Fibroblast of lung (primary cell): ENCODE measurements around the gene CYP4F11. TPM values are rescaled to one million over a fixed set of nuclear protein-coding genes. Genes with fewer than 3 reads are reported as not detected.

Experiments used
- DNase-seq, 2 donors: peaks; one replicate each; pipeline versions ENCODE4 v3.0.0 to v3.0.0-alpha.2; 2010; ENCODE audit warnings: low read depth in 2 of 2
- H2AFZ ChIP-seq: 2 replicates; pipeline ENCODE4 v1.5.1; 2012; ENCODE audit warnings: low read length, control low read depth, inconsistent platforms
- H3K27ac ChIP-seq: 2 replicates; pipeline ENCODE4 v1.5.1; 2011; ENCODE audit warnings: low read length, control low read depth; ENCODE audit not compliant: insufficient read depth
- H3K27me3 ChIP-seq: 2 replicates; pipeline ENCODE4 v1.5.1; 2011; ENCODE audit warnings: mild to moderate bottlenecking, low read length; ENCODE audit not compliant: control insufficient read depth, insufficient read depth
- H3K36me3 ChIP-seq: 2 replicates; pipeline ENCODE4 v1.5.1; 2011; ENCODE audit warnings: low read length; ENCODE audit not compliant: control insufficient read depth, insufficient read depth
- H3K4me1 ChIP-seq: 2 replicates; pipeline ENCODE4 v1.5.1; 2011; ENCODE audit warnings: low read length; ENCODE audit not compliant: control insufficient read depth, insufficient read depth; ENCODE audit errors: extremely low read depth
- H3K4me2 ChIP-seq: 2 replicates; pipeline ENCODE4 v1.5.1; 2011; ENCODE audit warnings: low read length, control low read depth; ENCODE audit not compliant: insufficient read depth; ENCODE audit errors: extremely low read depth
- H3K4me3 ChIP-seq, 4 experiments: fragments of 200-600 bp in 1 of 4; sonication (generic) in 1 of 4; replicated peaks in 1 of 4; 2 replicates each; pipeline ENCODE4 v1.5.1; 2011 to 2016; ENCODE audit warnings: low read length in 4 of 4, low read depth in 3 of 4, mild to moderate bottlenecking in 3 of 4, control low read depth in 2 of 4, inconsistent platforms in 1 of 4, mixed read lengths in 1 of 4; ENCODE audit not compliant: insufficient read depth in 1 of 4; ENCODE audit errors: control extremely low read depth in 1 of 4
- H3K79me2 ChIP-seq: 2 replicates; pipeline ENCODE4 v1.5.1; 2012; ENCODE audit warnings: mild to moderate bottlenecking, low read length, inconsistent platforms; ENCODE audit not compliant: control insufficient read depth, insufficient read depth
- H3K9ac ChIP-seq: 2 replicates; pipeline ENCODE4 v1.5.1; 2011; ENCODE audit warnings: mild to moderate bottlenecking, low read length, control low read depth; ENCODE audit not compliant: insufficient read depth
- H3K9me3 ChIP-seq: 2 replicates; pipeline ENCODE4 v1.5.1; 2012; ENCODE audit warnings: low read depth, low read length; ENCODE audit not compliant: control insufficient read depth, insufficient read depth
- H4K20me1 ChIP-seq: 2 replicates; pipeline ENCODE4 v1.5.1; 2011; ENCODE audit warnings: low read length; ENCODE audit not compliant: control insufficient read depth, insufficient read depth; ENCODE audit errors: extremely low read depth
- CTCF ChIP-seq, 2 donors: IDR thresholded peaks in 1 of 2; conservative IDR thresholded peaks in 1 of 2; 1 replicate in 1 of 2; 2 replicates in 1 of 2; pipeline ENCODE4 v1.5.1; 2011 to 2012; ENCODE audit warnings: low read length in 2 of 2, control low read depth in 1 of 2, inconsistent platforms in 1 of 2, low read depth in 1 of 2, mild to moderate bottlenecking in 1 of 2
- EZH2 ChIP-seq: IDR thresholded peaks from 2 replicates; pipeline ENCODE4 v1.5.1; 2012; ENCODE audit warnings: low read length, control low read depth, mild to moderate bottlenecking; ENCODE audit errors: missing control alignments
- polyA plus RNA-seq, 2 donors: library from polyadenylated mRNA; depleted of rRNA in 1 of 2; stranded (reverse) in 1 of 2; unstranded in 1 of 2; fragments of >200 nt; gene quantifications; 2 replicates each; pipeline ENCODE4 v1.2.1, GENCODE V29; 2011 to 2012; ENCODE audit warnings: missing spikeins in 1 of 2
- total RNA-seq: library from RNA; depleted of rRNA; stranded (reverse); fragments of >200 nt; gene quantifications from 2 replicates; pipeline ENCODE4 v1.2.1, GENCODE V29; 2014

CYP4F11 gene
- total and polyA plus RNA-seq, 2 donors (not counting 1 experiment from before 2014, with no cell fraction given) = not detected

- no peak overlapping the region for H3K4me3 ChIP-seq
- H3K36me3 ChIP-seq = no peaks in the 10 kb centered on the region
- H3K27me3 ChIP-seq = no peaks in the 10 kb centered on the region
- no peak for DNase-seq
- H3K27ac ChIP-seq = no peak overlapping the region
- no peaks in the 10 kb centered on the region for H3K9me3 ChIP-seq
- no peaks in the 10 kb centered on the region for H3K79me2 ChIP-seq
- H3K9ac ChIP-seq = no peak overlapping the region
- H4K20me1 ChIP-seq = no peaks in the 10 kb centered on the region
- no peak overlapping the region for H2AFZ ChIP-seq
- TF ChIP-seq EZH2 (no peak), CTCF (conservative IDR thresholded peaks at IDR 0.05 in 1 of 2, IDR thresholded peaks at IDR 0.05 in 1 of 2; ENCODE audit: low read depth in 1 of 2, low read length in 2 of 2) (no peak)
- H3K4me2 ChIP-seq = no peak overlapping the region
- no peaks in the 10 kb centered on the region for H3K4me1 ChIP-seq
These were observed 20.5 kb upstream of the CYP4F11 start for GRCh38 chr19:15954820-15955219.

- no peak within 1 kb of the TSS for H2AFZ ChIP-seq
- no peaks in the 10 kb centered on the region for H3K9me3 ChIP-seq
- no peaks in the 10 kb centered on the region for H3K27me3 ChIP-seq
- H3K4me2 ChIP-seq = no peak within 1 kb of the TSS
- H3K4me3 ChIP-seq = no peak within 1 kb of the TSS
- TF ChIP-seq EZH2 (no peak), CTCF (conservative IDR thresholded peaks at IDR 0.05 in 1 of 2, IDR thresholded peaks at IDR 0.05 in 1 of 2; ENCODE audit: low read depth in 1 of 2, low read length in 2 of 2) (no peak)
- no peaks in the 10 kb centered on the region for H3K36me3 ChIP-seq
- no peak within 1 kb of the TSS for H3K27ac ChIP-seq
- no peaks in the 10 kb centered on the region for H3K4me1 ChIP-seq
- no peak within 1 kb of the TSS for H3K9ac ChIP-seq
- DNase-seq = no peak
- no peaks in the 10 kb centered on the region for H3K79me2 ChIP-seq
- no peaks in the 10 kb centered on the region for H4K20me1 ChIP-seq
These were observed 14.1 kb upstream of the CYP4F11 start, which contains the start of gene OR10H4 for GRCh38 chr19:15948223-15949058. TSS of gene OR10H4 (plus strand) at chr19:15949008. CDS start at chr19:15949008, 0 bp downstream.

- H3K79me2 ChIP-seq = no peaks in the 10 kb centered on the region
- H2AFZ ChIP-seq = no peak overlapping the region
- DNase-seq = no peak
- no peak for TF ChIP-seq EZH2
- no peak for TF ChIP-seq CTCF (conservative IDR thresholded peaks at IDR 0.05 in 1 of 2, IDR thresholded peaks at IDR 0.05 in 1 of 2; ENCODE audit: low read depth in 1 of 2, low read length in 2 of 2)
- H4K20me1 ChIP-seq = no peaks in the 10 kb centered on the region
- H3K4me3 ChIP-seq = no peak overlapping the region
- no peaks in the 10 kb centered on the region for H3K4me1 ChIP-seq
- no peak overlapping the region for H3K4me2 ChIP-seq
- H3K27ac ChIP-seq = no peak overlapping the region
- no peak overlapping the region for H3K9ac ChIP-seq
- no peaks in the 10 kb centered on the region for H3K9me3 ChIP-seq
- no peaks in the 10 kb centered on the region for H3K36me3 ChIP-seq
- H3K27me3 ChIP-seq = no peaks in the 10 kb centered on the region
These were observed 11.0 kb upstream of the CYP4F11 start for GRCh38 chr19:15945301-15945700.
